NCI-H460 (cell line): ENCODE results near the gene RTL9. TPM values are rescaled to one million over a fixed set of nuclear protein-coding genes. Genes with fewer than 3 reads are reported as not detected.
A peak's percentile ranks its signal among the peaks of the same experiment; 100 is the strongest.
"Not testable (repeated sequence)": the region's sequence is repeated elsewhere in the genome, so short reads cannot be mapped to it uniquely, and the experiment has no call there.

Experiments
- DNase-seq: peaks from one replicate; pipeline ENCODE4 v3.0.0-alpha.2; 2016; ENCODE audit warnings: low read depth; ENCODE audit errors: extremely low read depth
- polyA plus RNA-seq: library from polyadenylated mRNA; depleted of rRNA; stranded (reverse); fragments of >200 nt; gene quantifications from 2 replicates; pipeline ENCODE4 v1.2.3, GENCODE V29; 2014; cell fraction: nucleus; rRNA removed
- total RNA-seq: library from RNA; depleted of rRNA; stranded (reverse); fragments of >200 nt; shearing (Covaris generic); gene quantifications from 2 replicates; pipeline ENCODE4 v1.2.3, GENCODE V29; 2014; rRNA removed

The RTL9 gene
- total RNA-seq = 0.02 TPM in 1 of 2 replicates, not detected in the other
- not detected in 2 replicates for polyA plus RNA-seq

DNA sequence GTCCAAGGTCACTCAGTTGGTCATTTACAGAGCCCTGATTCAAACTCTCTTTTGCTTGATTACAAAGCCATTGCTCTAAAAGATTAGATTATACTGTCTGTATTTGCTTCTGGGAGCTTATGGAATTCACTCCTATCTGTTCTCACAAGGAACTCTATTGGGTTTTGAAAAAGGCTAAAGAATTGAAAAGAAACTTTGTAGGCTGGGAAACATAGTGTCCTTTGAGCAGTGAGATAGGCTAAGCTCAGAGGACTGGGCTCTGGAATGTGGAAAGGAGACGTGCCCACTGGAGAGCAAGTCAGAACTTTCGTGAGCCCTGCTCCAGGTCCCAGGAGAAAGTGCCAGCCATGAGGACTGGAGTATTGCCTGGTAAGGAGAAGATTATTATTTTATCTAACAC is at the start of gene RTL9:
Gene RTL9 (plus strand): TSS at position 301 of the 400 bp plus-strand sequence. CDS start 91,770 bp downstream, outside the sequence.
- no peak for DNase-seq

DNA sequence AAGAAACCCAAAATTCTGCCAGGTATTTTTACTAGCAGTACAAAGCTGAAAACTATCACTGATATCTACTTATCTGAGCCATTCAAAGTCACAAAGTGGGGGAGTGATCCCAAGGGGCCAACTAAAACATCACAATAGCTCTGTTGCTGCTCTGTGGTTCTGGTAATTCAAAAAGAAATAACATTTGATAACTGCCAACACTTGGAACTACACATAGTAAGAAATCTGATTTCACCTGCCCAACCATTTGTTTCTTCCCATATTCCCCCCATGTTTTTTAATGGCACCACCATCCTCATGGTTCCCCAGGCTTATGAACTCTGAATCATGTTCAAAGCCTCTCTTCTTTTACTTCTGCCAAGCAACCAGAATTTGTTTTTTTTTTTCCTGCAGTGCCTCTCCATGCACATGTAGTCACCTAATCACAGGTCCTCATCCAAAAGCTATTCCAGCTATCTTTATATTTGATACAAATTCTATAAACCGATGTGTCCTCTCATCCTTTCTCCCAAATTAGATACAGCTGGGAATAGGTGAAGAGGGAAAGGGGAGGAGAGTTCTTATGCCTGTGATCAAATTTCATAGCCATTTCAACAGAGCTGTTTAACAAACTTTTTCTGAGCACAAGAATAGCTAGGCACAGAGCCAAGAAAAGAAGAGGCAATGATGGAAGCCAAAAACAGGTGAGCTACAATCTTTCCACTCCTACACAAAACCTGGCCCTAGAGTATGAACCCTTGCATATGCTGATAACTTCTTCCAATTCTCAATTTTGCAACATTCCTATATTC is 48.5 kb upstream of the RTL9 start:
- no peak for DNase-seq

GRCh38 chrX:110310896-110311295 is 47.8 kb upstream of the RTL9 start:
- no peak for DNase-seq

- no peak for DNase-seq
These were observed 47.0 kb upstream of the RTL9 start for GRCh38 chrX:110311437-110312230.

GRCh38 chrX:110315551-110315950 is 43.1 kb upstream of the RTL9 start:
- DNase-seq = no peak

DNA sequence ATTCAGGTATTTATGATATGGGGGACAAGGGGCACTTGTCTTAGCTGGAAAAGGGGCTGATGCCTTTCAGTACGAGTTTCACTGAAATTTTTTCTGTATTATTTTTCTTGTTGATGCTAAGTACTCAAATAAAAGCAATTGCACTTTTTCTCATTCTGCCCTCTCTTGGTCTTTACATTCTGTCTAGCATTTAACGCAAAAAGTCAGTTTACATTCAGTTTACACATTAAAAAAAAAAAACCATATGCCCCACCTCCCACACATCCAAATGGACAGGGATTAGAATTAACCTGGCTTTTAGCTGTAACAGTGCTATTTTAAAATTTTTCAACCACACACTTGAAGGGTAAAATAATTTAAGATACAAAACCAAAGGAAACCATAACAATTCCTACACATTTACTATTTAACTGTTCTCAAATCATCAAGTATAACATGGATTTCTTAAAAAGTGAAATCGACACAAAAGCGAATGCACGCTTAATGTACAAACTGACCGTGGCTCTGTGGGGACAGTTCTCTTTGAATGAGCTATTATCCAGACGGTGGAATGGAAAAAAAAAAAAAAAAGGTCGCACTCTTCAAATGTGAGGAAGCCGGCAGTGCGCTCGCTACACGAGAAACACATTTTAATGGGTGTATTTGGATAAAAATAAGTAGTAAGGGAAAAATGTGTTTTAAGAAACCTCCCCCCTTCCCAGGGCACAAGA is 42.1 kb upstream of the RTL9 start:
- DNase-seq = no peak

- DNase-seq = no peak
These were observed 41.4 kb upstream of the RTL9 start for GRCh38 chrX:110317061-110317819.

- peak; percentile 78 for DNase-seq
These were observed 40.6 kb upstream of the RTL9 start, which contains the start of gene AMMECR1 for GRCh38 chrX:110317820-110318663. Gene AMMECR1 (minus strand): TSS chrX:110318085. CDS start chrX:110318071, 14 bp downstream.

DNA sequence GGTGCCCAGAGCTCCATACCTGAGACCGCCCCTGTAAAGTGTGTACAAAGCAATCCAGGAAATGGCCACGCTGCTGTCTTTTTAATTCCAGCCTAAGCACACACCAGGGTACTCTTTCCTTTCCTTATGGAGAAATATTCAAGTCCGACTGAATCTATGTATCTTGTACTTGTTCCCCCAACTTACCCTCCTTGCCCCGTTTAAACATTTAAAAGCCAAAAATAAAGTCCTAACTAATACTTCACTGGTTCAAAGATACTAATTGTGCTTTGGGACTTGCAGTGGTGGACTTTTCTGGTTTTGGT is 40.0 kb upstream of the RTL9 start:
- no peak for DNase-seq

GRCh38 chrX:110320381-110320987 is 38.2 kb upstream of the RTL9 start:
- DNase-seq = no peak

DNA sequence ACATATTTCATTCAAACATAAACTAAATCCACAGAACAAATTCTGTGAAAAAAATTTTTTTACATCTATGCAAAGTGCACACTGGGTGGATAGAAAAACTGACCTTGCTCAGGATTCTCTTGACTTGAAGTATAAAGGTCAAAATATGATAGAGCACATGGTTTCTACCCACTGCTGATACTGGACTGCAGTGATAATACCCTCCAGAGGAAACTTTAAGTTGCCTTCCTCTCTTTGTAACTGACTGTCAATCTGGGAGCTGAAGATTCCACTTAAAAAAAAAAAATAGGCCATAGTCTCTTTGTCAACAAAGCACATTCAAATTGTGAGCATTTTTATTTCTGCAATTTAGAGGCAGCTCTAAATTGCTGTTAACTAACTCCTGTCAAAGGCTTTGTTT is 37.6 kb upstream of the RTL9 start:
- no peak for DNase-seq

GRCh38 chrX:110321670-110322069 is 37.0 kb upstream of the RTL9 start:
- no peak for DNase-seq

DNA sequence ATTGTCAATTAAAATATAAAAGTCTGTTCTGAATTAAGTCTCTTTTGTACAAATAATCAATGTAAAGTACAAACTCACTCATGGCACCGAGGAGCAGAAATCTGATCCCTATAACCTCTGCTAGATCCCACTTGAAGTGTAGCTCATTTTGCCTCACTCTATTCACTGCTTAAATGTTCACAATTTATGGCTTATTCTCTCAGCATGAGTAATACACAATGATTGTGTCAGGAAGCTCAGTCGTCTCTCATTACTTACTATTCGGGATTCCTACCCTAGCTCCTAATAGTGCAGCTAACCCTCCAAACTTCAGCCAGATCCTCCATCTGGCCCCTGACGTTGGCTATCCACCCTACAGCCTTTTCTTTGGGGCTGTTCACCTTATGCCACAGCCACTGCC is 36.0 kb upstream of the RTL9 start:
- no peak for DNase-seq

- DNase-seq = no peak
These were observed 31.9 kb upstream of the RTL9 start for GRCh38 chrX:110326712-110327111.

- DNase-seq = no peak
These were observed 31.3 kb upstream of the RTL9 start for GRCh38 chrX:110327336-110327735.

DNA sequence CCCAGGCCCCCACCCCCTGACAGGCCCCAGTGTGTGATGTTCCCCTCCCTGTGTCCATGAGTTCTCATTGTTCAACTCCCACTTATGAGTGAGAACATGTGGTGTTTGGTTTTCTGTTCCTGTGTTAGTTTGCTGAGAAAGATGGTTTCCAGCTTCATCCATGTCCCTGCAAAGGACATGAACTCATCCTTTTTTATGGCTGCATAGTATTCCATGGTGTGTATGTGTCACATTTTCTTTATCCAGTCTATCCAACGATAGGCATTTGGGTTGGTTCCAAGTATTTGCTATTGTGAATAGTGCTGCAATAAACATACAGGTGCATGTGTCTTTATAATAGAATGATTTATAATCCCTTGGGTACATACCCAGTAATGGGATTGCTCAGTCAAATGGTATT is 30.0 kb upstream of the RTL9 start:
- not testable (repeated sequence) for DNase-seq

GRCh38 chrX:110331444-110332030 is 27.1 kb upstream of the RTL9 start:
- DNase-seq = no peak

DNA sequence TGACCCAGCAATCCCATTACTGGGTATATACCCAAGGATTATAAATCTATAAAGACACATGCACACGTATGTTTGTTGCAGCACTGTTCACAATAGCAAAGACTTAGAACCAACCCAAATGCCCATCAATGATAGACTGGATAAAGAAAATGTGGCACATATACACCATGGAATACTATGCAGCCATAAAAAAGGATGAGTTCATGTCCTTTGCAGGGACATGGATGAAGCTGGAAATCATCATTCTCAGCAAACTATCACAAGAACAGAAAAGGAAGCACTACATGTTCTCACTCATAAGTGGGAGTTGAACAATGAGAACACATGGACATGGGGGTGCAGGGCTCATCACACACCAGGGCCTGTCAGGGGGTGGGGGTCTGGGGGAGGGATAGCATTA is 25.2 kb upstream of the RTL9 start:
- DNase-seq = not testable (repeated sequence)

DNA sequence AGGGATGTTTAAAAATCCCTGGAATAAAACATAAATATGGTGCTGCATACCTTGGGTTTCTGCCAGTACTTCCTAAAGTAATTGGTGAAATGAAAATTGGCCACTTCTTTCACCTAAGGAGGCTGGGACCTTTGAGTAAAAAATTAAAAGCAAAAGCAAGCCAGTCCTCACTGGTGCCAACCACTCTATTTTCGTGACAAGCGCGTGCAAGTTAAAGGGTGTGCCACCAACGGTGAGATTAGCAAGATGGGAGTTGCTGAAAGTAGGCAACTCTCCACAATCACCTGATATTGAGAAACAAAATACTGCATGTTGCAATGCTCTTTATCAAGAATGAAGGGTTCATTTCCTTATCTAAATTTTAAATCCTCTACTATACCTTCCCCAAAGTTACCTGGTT is 19.7 kb upstream of the RTL9 start:
- no peak for DNase-seq
